Muscle of arm (tissue), 12 donors: ENCODE data around the gene MPPED2. TPM values are rescaled to one million over a fixed set of nuclear protein-coding genes. Genes with fewer than 3 reads are reported as not detected.

Source experiments
- DNase-seq: peaks from one replicate; pipeline ENCODE4 v3.0.0-alpha.2; 2013
- polyA plus RNA-seq, 12 donors: library from polyadenylated mRNA; unstranded; fragments of 120-200 nt; gene quantifications; one replicate each; pipeline ENCODE4 v1.2.1, GENCODE V29; 2013; ENCODE audit not compliant: insufficient read length in 12 of 12

MPPED2 gene
- polyA plus RNA-seq, 12 donors: 6.1 to 27.1 (median 8.6) TPM; not detected in 1

DNA sequence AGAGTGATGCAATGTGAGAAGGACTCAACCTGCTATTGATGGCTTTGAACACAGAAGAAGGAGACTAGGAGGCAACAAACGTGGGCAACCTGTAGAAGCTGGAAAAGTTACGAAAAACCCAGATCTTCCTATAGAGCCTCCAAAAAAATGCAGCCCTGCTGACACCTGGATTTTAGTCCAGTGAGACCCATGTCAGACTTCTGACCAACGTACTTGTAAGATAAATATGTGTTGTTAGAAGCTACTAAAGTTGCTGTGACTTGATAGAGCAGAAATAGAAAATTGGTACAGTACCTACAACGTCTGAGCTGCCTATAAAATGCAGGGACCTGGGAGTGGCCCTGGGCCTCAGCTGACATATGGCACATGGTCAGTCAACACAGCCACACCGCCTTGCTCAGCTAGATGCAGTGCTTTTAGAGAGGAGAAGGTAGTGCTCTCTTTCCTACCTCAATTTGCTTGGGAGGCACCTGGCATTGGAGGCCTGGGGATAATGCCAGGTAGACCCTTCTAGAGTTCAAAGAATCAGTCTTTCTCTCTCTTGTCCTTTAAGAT is 165.8 kb downstream of the MPPED2 start:
- no peak for DNase-seq

- no peak for DNase-seq
These were observed 171.3 kb downstream of the MPPED2 start for GRCh38 chr11:30414806-30415205.

GRCh38 chr11:30414244-30414643 is 171.9 kb downstream of the MPPED2 start:
- DNase-seq: no peak

DNA sequence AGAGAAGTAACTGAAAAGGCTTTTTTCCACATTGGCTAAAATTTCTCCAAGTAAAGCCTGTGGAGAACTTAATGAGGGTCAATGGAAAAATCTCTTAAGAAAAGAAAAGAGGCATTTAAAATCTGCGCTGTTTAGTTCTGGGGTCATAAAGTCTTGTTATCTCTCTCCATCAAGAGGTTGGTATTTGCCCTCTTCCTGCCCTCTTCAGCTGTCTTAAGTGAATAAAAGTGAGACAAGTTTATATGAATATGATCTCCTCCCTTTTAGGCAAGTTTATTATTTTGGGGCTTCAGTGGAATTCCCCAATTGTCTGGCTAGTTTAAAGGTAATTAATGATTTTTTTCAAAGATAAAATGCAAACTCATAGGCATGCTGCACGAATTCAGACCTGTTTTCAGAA is 173.6 kb downstream of the MPPED2 start:
- no peak for DNase-seq

DNA sequence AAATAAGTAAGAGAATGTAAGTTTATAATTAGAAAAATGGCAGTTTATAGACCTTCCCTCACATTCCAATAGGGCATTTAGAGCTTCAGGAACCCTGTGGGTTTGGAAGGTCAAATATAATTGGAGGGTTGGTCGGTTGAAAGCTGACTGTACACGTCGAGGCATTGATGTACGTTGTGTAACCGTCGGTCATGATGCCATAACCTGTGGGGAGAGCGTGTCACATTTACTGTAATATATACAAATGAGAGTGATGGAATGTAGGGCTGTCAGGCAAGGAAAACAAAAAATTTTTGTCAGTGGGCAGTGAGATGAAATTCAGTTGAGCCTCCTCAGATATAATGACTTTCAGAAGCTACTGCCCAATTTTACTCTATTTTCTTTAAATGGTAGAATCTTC is 174.8 kb downstream of the MPPED2 start:
- no peak for DNase-seq

GRCh38 chr11:30406978-30407762 is 179.0 kb downstream of the MPPED2 start:
- peak; percentile 15 for DNase-seq

GRCh38 chr11:30405385-30405784 is 180.8 kb downstream of the MPPED2 start:
- no peak for DNase-seq

DNA sequence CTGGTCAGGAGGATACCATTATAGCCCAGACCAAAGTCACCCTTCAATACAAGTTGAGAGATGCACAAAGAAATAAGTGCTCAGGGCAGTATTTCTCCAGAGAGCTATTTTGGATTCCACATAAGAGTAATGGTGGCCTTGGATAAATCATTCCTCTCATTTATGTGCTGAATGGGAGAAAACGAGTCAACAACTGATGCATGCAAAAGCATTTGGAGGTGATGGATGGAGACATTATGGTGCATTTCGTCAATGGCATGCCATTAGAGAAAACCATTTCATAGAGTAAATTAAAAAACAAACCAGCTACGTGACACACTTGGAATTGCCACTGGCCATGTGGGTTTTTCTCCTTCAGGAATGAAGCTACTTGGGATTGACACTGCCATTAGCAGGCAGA is 182.0 kb downstream of the MPPED2 start:
- no peak for DNase-seq

DNA sequence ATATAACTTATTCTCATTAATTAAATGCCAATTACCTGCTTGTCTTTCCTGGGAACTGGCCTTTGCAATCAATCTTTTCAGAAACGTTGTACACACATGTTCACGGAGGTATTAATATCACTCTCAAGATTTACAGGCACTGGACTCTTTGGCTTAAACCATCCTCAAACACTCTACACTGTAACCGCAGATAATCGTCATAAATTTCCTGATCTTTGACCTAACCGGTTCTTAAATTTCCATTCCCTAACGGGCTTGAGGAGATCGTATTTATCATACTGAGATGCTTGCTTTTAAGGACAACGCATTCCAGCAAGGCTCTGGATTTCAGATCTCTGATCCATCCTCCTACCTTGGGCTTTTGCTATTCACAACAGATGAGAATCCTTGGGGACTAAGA is 190.4 kb downstream of the MPPED2 start:
- DNase-seq: no peak

- DNase-seq: no peak
These were observed 193.1 kb downstream of the MPPED2 start for GRCh38 chr11:30393012-30393411.

DNA sequence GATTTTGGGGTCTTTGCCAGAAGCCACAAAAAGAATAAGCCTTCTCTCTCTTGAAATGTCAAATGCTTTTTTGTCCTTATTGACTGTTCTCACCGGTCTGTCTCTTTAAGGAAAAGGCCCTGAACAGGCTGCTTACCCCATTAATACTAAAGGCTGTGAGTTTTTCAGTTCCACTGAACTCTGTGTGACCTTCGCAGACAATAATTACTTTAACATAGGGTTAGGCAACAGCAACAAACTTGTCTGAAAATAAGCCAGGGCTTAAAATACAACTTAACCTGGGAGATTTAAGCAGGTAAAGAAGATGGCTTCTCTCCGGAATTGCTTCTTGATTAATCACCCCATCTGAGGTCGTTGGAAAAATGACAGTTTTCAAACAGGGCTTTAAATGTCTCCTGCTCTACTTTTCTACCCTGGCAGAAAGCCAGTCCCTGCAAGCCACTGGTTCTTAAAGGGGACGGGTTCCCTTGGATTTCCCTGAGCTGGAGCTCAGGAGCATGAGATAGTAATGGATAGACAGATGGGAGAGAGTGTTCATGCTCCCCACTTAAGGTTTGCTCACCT is 193.8 kb downstream of the MPPED2 start:
- peak; percentile 60 for DNase-seq

- DNase-seq: no peak
These were observed 197.2 kb downstream of the MPPED2 start for GRCh38 chr11:30388957-30389356.

DNA sequence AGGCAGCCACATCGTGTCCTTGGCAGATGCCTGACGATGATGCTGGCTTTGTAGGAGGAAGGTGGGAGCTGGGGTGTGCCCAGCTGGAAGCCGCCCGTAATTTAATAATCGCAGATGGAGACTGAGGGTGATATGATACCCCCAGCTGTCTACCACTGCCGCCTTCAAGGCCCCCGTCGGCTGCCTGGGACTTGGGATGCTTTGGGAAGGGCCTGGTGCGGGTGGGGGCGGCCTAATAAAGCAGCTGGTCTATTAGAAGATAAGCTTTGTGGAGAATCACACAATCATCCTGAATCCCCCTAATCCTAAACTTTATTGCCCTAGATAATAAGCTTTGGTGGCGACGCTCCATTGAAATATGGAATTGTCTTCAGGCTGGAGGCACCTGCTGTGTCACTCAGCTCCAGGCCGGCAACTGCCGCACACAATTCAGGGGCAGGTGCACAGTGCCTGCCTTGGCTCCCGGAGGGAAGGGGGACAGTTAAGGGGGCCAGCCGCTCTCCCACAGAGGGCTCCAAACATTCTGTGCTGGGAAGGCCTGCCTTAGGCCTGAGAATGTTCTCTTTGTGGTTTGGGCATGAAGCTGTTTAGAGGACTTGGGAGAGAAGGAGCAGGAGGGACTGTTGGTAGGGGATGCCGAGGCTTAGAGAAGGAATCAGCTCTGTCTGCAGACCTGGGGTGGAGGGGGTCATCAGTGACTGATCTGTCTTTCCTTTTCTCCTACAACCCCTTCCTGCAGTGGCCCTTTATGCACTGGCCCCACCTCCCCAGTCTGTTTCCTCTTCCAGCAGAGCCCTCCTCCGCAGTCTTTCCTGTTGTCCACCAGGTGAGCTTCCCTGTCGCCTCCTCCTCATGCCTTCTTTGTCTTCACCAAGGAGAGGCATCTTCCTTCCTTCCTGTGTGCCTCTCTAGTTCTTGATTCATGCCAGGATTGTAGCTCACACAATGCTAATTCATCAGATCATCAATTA is 198.0 kb downstream of the MPPED2 start:
- DNase-seq: peak; percentile 29

DNA sequence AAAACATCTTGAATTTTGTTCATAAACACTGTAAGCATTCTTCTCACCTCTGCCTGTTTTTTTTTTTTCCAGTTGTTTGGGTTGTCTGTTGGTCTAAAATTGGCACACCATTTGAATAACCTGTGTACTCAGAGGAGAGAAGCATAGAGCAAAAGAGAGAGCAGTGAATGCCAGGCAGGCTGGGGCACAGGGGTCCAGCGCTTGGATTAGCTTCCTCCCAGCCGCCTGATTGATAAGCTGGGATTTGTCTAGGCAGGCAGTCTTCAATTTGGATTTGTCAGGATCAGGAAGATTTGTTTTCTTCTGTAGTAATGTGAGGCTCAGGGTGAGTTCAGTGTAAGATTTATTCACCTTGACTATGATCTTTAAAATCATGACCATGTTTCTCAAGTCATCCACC is 204.3 kb downstream of the MPPED2 start:
- no peak for DNase-seq

GRCh38 chr11:30380846-30381245 is 205.3 kb downstream of the MPPED2 start:
- DNase-seq: no peak

DNA sequence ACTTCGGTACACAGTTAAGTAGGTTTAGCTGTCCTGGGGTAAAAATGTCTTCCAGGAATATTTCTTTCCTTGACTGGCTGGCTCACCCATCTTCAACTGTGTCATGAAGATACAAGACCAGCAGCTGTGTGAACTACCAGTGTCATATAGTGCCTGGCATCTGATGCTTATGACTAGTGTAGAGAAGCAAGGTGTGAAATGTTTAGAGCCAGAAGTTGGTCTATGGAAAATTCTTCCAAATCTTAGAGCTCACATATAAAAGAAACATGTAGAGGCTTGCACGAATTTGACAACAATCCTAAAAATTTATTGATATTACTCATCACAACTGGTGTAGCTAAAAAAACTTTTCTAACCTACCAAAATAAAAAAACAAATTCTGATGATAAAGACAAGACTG is 208.8 kb downstream of the MPPED2 start:
- DNase-seq: no peak

DNA sequence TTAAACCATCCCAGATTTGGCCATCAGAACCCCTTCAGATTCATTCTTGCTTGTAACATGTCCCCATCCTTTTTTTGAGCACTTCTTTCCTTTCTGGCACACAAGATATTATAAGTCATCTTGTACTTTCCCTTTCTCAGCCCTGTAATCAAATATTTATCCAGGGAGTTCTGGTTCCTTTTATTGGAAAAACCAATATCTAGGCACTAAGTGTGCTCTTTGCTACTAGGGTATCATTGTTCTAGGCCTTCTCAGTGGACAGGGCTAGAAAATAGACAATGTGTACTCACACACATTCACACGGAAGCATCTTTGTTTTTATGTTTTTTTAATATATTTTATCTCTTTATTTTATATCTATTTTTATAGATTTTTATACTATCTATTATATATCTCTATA is 216.0 kb downstream of the MPPED2 start:
- no peak for DNase-seq

DNA sequence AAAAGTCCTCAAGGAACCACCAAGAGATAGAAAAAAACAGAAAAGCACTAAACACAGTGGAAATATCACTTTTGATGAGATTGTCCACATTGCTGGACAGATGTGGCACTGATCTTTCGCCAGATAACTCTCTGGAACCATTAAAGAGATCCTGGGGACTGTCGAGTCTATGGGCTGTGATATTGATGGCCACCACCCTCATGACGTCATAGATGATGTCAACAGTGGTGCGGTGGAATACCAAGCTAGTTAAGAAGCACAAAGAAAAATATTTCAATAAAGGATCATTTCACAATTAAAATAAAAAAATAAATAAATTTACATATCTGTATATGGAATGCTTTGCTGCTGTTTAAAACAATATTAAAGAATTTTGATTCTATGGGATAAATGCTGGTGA is 217.8 kb downstream of the MPPED2 start:
- no peak for DNase-seq

DNA sequence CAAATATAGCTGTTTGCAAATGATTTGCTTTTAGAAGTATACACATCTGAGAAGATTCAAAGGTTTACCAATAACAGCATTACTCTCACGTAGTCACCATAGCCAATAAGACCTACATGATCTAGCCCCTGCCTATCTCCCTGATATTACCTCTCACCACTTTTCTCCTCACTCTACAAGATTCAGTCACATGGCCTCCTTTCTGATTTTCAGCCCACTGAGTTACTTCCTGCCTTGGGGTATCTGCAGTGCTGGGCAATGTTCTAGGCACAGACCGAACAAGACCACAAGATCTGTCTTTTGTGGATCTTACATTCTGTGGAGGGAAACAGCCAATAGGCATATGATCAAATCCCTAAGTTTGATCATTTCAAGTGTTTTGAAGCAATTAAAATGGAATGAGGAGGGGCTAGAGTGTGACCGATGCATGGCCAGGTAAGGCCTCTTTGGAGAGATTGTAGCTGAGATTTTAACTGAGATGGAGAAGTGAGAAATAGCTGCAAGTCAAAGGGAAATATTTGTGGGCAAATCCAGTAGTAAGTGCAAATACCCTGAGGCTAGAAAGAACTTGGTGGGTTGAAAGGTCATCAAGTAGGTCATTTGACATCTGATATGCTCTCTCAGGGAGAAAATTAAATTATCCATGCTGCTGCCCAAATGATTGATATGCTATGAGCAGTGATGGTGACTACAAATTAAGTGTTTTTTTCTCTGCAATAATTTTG is 220.2 kb downstream of the MPPED2 start:
- no peak for DNase-seq

DNA sequence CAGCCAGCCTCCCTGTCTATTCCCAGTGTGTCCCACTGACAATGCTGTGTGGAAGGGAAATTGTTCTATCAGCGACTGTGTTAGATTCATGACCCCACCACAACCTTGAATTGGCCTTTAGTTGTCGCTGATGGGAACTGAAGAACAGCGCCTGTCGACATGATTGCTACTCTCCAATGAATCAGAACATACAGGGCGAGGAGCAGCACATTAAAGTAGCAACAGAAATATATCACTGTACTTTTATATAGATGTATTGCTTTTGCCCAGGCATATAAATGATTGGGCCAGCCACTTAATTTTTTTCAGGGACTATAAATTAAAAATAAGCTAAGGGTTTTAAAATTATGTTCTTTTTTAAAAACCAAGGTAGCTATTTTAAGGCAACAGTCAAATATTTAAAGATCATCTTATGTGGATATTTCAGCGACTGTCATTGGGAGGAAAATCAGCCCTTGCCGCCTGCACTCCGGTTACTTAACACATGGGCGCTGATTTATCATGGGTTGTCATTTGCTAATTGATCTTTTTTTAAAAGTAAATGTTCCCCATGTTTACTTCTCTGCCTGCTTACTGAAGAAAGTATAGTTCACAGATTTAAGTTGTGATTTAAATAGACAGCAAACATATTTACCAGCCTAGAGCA is 221.2 kb downstream of the MPPED2 start:
- DNase-seq: no peak
